MM.1S (cell line): Measurements from ENCODE around the gene RAB10.

ENCODE experiments used
- CTCF ChIP-seq: fragments of 300-600 bp; sonication (generic); IDR thresholded peaks from 2 replicates; pipeline ENCODE4 v1.5.1; 2016; ENCODE audit warnings: antibody characterized with exemption, low read length, mixed read lengths
- EZH2 ChIP-seq: fragments of 300-600 bp; sonication (generic); optimal IDR thresholded peaks from 2 replicates; pipeline ENCODE3; 2017; ENCODE audit warnings: low read depth, mild to moderate bottlenecking, antibody characterized with exemption, low read length, mixed read lengths
- EZH2phosphoT487 ChIP-seq: fragments of 300-600 bp; sonication (generic); IDR thresholded peaks from 2 replicates; pipeline ENCODE4 v1.6.1; 2018; ENCODE audit warnings: antibody characterized with exemption, low read length

DNA sequence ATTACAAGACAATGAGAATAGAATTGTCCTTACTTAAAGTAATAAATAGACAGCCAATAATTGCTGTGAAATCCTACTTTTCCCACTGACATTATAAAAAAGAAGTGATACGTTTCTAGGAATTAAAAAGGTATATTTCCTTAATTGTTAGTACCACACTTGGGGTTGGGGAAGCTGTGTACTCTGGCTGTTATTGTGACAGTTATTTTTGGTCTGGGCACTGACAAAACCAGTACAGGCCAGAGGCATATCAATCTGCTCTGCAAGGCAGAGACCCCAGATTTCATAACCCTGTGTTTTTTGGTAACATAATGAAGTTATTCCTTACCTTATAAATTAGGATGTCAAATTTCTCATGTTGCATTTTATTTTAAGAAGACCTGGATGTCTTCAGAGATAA, 66.5 kb downstream of the RAB10 start:
- TF ChIP-seq CTCF (no peak), EZH2 (no peak), EZH2phosphoT487 (no peak)
